DMS79 treated with DMSO at 0.1 percent for 48 hours (cell line): ENCODE results near the gene BAIAP2.
"Not testable (repeated sequence)": the region's sequence is repeated elsewhere in the genome, so short reads cannot be mapped to it uniquely, and the experiment has no call there.

Experiments
- DNase-seq: peaks from one replicate; lab custom pipeline; 2025; lab: John Stamatoyannopoulos, UW

BAIAP2 gene

GRCh38 chr17:81069135-81069645, 34.2 kb downstream of the BAIAP2 start:
- no peak for DNase-seq

- DNase-seq = no peak
Measured at GRCh38 chr17:81070541-81071246, 35.7 kb downstream of the BAIAP2 start.

- peak; percentile 0 for DNase-seq
Measured at GRCh38 chr17:81071761-81072741, 37.1 kb downstream of the BAIAP2 start.

- no peak for DNase-seq
Measured at GRCh38 chr17:81073967-81074839, 39.3 kb downstream of the BAIAP2 start.

GRCh38 chr17:81074875-81075274, 39.9 kb downstream of the BAIAP2 start:
- DNase-seq = no peak

GRCh38 chr17:81075307-81075706, 40.4 kb downstream of the BAIAP2 start:
- no peak for DNase-seq

- no peak for DNase-seq
Measured at GRCh38 chr17:81076141-81076679, 41.3 kb downstream of the BAIAP2 start.

GRCh38 chr17:81078026-81078913, 43.3 kb downstream of the BAIAP2 start:
- not testable (repeated sequence) for DNase-seq

GRCh38 chr17:81080019-81080418, 45.1 kb downstream of the BAIAP2 start:
- no peak for DNase-seq

- DNase-seq = no peak
Measured at GRCh38 chr17:81081222-81082176, 46.5 kb downstream of the BAIAP2 start.

- no peak for DNase-seq
Measured at GRCh38 chr17:81082177-81083073, 47.5 kb downstream of the BAIAP2 start.

- no peak for DNase-seq
Measured at GRCh38 chr17:81083125-81083765, 48.3 kb downstream of the BAIAP2 start.

GRCh38 chr17:81084680-81085419, 49.9 kb downstream of the BAIAP2 start:
- DNase-seq = no peak

- DNase-seq = no peak
Measured at GRCh38 chr17:81085420-81085911, 50.5 kb downstream of the BAIAP2 start.

- no peak for DNase-seq
Measured at GRCh38 chr17:81086789-81087551, 52.0 kb downstream of the BAIAP2 start.
